SK-N-MC (cell line): Measurements from ENCODE around the gene CIROP.

ENCODE experiments used
- EZH2 ChIP-seq: fragments of 200-600 bp; sonication (generic); IDR thresholded peaks from one replicate; pipeline ENCODE4 v1.6.1; 2017; ENCODE audit warnings: antibody characterized with exemption
- FOXP2 ChIP-seq: optimal IDR thresholded peaks from 2 replicates; pipeline ENCODE3; 2011; ENCODE audit warnings: mild to moderate bottlenecking, moderate library complexity; ENCODE audit not compliant: insufficient read depth; ENCODE audit errors: extremely low read length, control extremely low read depth
- POLR2AphosphoS5 ChIP-seq: IDR thresholded peaks from 2 replicates; pipeline ENCODE4 v1.6.1; 2012; ENCODE audit warnings: mild to moderate bottlenecking, low read depth, low read length, borderline replicate concordance

DNA sequence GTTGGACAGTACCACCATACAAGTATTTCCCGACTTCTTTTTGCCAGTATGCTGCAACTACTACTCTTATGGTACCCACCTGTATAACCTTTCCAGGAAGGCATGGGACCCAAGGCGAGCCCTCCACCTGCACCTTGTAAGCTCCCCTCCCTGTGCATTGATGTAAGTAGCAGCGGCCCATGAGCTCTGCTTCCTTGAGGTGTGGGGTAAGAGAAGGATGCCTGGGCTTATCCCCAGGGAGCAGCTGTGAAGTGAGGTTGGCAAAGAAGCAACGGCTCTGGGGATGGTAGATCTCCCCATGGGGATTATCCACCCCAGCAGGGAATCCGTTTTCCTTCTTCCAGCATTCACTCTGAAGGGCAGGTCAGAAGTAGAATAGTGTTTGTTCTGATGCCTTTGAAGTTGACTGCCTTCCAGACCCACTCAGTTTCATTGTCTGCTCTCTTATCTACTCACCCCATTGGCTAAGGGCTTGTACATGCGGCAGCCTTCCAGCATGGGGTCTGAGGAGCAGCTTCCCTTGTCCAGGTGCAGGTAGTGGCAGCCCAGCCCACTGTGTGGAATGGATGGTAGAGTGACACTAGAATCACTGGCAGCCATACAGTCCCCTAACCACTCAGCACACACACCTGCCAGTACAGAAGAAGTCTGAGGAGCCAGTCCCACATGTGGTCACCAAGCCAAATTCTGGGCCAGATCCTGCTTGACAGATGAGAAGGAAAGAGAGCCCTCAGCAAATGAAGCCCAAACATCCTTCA lies 3.4 kb downstream of the CIROP start:
- TF ChIP-seq EZH2: no peak
- TF ChIP-seq POLR2AphosphoS5: no peak
- TF ChIP-seq FOXP2: no peak
